NCI-H2081 treated with DMSO at 0.1 percent for 48 hours (cell line): ENCODE results near the gene ZNF664.

Experiments
- DNase-seq: peaks from one replicate; lab custom pipeline; 2025; lab: John Stamatoyannopoulos, UW

The ZNF664 gene

GRCh38 chr12:123990511-123990910 is 17.5 kb downstream of the ZNF664 start:
- no peak for DNase-seq

GRCh38 chr12:123991372-123991951 is 18.4 kb downstream of the ZNF664 start:
- DNase-seq: no peak

- no peak for DNase-seq
These were observed 19.3 kb downstream of the ZNF664 start for GRCh38 chr12:123992118-123992825.

GRCh38 chr12:123995023-123995748 is 22.2 kb downstream of the ZNF664 start:
- no peak for DNase-seq

GRCh38 chr12:123996581-123996980 is 23.6 kb downstream of the ZNF664 start:
- no peak for DNase-seq

- no peak for DNase-seq
These were observed 24.2 kb downstream of the ZNF664 start for GRCh38 chr12:123997033-123997822.

- no peak for DNase-seq
These were observed 24.9 kb downstream of the ZNF664 start for GRCh38 chr12:123997908-123998307.

GRCh38 chr12:123998344-123998990 is 25.5 kb downstream of the ZNF664 start:
- no peak for DNase-seq

GRCh38 chr12:123998991-123999359 is 26.0 kb downstream of the ZNF664 start:
- DNase-seq: no peak

- DNase-seq: no peak
These were observed 27.1 kb downstream of the ZNF664 start for GRCh38 chr12:124000111-124000510.

GRCh38 chr12:124001343-124001742 is 28.3 kb downstream of the ZNF664 start:
- DNase-seq: no peak

GRCh38 chr12:124002021-124002644 is 29.1 kb downstream of the ZNF664 start:
- DNase-seq: no peak

GRCh38 chr12:124002654-124003053 is 29.6 kb downstream of the ZNF664 start:
- no peak for DNase-seq

GRCh38 chr12:124004233-124004875 is 31.3 kb downstream of the ZNF664 start:
- DNase-seq: no peak

GRCh38 chr12:124006085-124006845 is 33.2 kb downstream of the ZNF664 start:
- DNase-seq: no peak

GRCh38 chr12:124006846-124007713 is 34.1 kb downstream of the ZNF664 start:
- DNase-seq: no peak

- no peak for DNase-seq
These were observed 35.0 kb downstream of the ZNF664 start for GRCh38 chr12:124007826-124008570.

GRCh38 chr12:124008595-124008994 is 35.6 kb downstream of the ZNF664 start:
- no peak for DNase-seq
